ENCODE data around the gene BCKDHA. TPM values are rescaled to one million over a fixed set of nuclear protein-coding genes. Genes with fewer than 3 reads are reported as not detected.
"Not testable (repeated sequence)": the region's sequence is repeated elsewhere in the genome, so short reads cannot be mapped to it uniquely, and the experiment has no call there.

BCKDHA gene
- total RNA-seq, 2 experiments from 2014 or later, result 18.2 to 21.7 TPM

- H3K27ac Mint-ChIP-seq; H3K4me1 Mint-ChIP-seq (ENCODE audit: low read depth); DNase-seq; H3K9me3 Mint-ChIP-seq; H3K27me3 Mint-ChIP-seq (ENCODE audit: low read depth); CTCF ChIA-PET; H3K36me3 Mint-ChIP-seq (ENCODE audit: low read depth); intact Hi-C loops (cut with micrococcal nuclease); H3K4me3 Mint-ChIP-seq: not testable (repeated sequence)
Observed at GRCh38 chr19:41463257-41464256, 65.9 kb downstream of the BCKDHA start.

Other genes with a start within 250 kb of the BCKDHA start
- gene CYP2S1, start 204.6 kb upstream of the BCKDHA start, total RNA-seq, result 1 to 10 TPM in 1 of 2 experiments, under 1 TPM in 1; 0.79 to 1.9 TPM
- under 1 TPM in 1 of 2 experiments, not detected in 1; 0.10 TPM for gene AXL, start 178.6 kb upstream of the BCKDHA start, total RNA-seq
- 100 to 1,000 TPM; 298 to 301 TPM for gene HNRNPUL1, start 133.4 kb upstream of the BCKDHA start, total RNA-seq
- gene CCDC97, start 87.6 kb upstream of the BCKDHA start, total RNA-seq, result 10 to 100 TPM; 14.9 to 15.8 TPM
- 10 to 100 TPM; 94.4 to 95.6 TPM for gene TGFB1, start 43.9 kb upstream of the BCKDHA start, total RNA-seq
- gene B9D2, start 33.7 kb upstream of the BCKDHA start, total RNA-seq, result 1 to 10 TPM; 3.5 to 4.1 TPM
- gene TMEM91, start 21.3 kb upstream of the BCKDHA start, total RNA-seq, result 1 to 10 TPM; 5.6 to 5.7 TPM
- 10 to 100 TPM; 47.5 to 51.7 TPM for gene EXOSC5, start 459 bp upstream of the BCKDHA start, total RNA-seq
- under 1 TPM in 1 of 2 experiments, not detected in 1; 0.29 TPM for gene B3GNT8, start 29.6 kb downstream of the BCKDHA start, total RNA-seq
- gene DMAC2, start 42.1 kb downstream of the BCKDHA start, total RNA-seq, result 10 to 100 TPM; 51.5 to 53.8 TPM
- gene ERICH4, start 45.3 kb downstream of the BCKDHA start, total RNA-seq, result not detected
- 10 to 100 TPM; 32.2 to 33.6 TPM for gene CEACAM21, start 178.3 kb downstream of the BCKDHA start, total RNA-seq
- gene CEACAM4, start 229.3 kb downstream of the BCKDHA start, total RNA-seq, result not detected